Lower leg skin (tissue), 4 donors: ENCODE data around the gene SCAPER. TPM values are rescaled to one million over a fixed set of nuclear protein-coding genes. Genes with fewer than 3 reads are reported as not detected.
"Not testable (repeated sequence)": the region's sequence is repeated elsewhere in the genome, so short reads cannot be mapped to it uniquely, and the experiment has no call there.

Experiments used
- DNase-seq, 2 donors: peaks; one replicate each; pipeline ENCODE4 v3.0.0-alpha.2; 2019; ENCODE audit warnings: low spot score in 2 of 2
- H3K4me3 ChIP-seq: fragments of 200-600 bp; sonication (generic); 2 replicates; pipeline ENCODE4 v1.5.1; 2017; ENCODE audit warnings: mild to moderate bottlenecking, low read depth; ENCODE audit not compliant: poor library complexity, severe bottlenecking
- CTCF ChIP-seq, 3 donors: fragments of 450-650 bp; IDR thresholded peaks; one replicate each; pipeline ENCODE4 v1.5.1; 2016; ENCODE audit warnings: antibody characterized with exemption in 3 of 3, mild to moderate bottlenecking in 3 of 3, moderate library complexity in 2 of 3
- POLR2A ChIP-seq, 2 donors: fragments of 450-650 bp; IDR thresholded peaks; one replicate each; pipeline ENCODE4 v1.6.1; 2016 to 2017; ENCODE audit warnings: antibody characterized with exemption in 2 of 2, mild to moderate bottlenecking in 1 of 2, moderate library complexity in 1 of 2
- WGBS, 2 donors: methylation state at CpG; one replicate each; pipeline ENCODE4 v1.1.5; 2018; 5-methylcytosine and 5-hydroxymethylcytosine counted together
- intact Hi-C: fragments of 100-400 bp; cut with DNase I; formaldehyde crosslinking; loops from one replicate; pipeline ENCODE4 v1.15.0; 2023; ENCODE audit warnings: low total_unique reads
- total RNA-seq, 4 donors: library from RNA; depleted of rRNA; stranded (reverse); fragments of >200 nt; gene quantifications; one replicate each; pipeline ENCODE4 v1.1.0, GENCODE V29; 2016

SCAPER gene
- total RNA-seq, 4 donors from 2014 or later = 23.8 to 63.2 (median 32.9) TPM

DNA sequence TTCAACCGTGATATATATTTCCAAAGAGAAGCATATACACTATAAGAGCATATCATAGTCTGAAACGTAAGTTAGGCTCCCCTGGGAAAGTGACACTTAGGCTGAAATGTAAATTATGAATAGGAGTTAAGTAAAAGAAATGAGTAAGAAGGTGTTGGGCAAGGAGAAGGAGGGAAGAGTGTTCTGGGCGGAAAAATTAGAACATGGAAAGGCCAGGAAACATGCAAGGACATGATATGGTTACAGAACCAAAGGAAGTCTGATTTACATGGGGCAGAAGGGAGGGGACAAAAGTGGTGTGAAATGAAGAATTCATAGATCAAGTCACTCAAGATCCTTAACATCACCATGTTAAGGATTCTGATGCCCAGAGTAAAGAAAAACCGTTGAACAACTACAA, 75.2 kb downstream of the SCAPER start:
- TF ChIP-seq CTCF (IDR thresholded peaks at IDR 0.05) (no peak), POLR2A (IDR thresholded peaks at IDR 0.05) (no peak)
- intact Hi-C loops = no loop called here
- no peak for DNase-seq
- H3K4me3 ChIP-seq = no peak overlapping the region
- 81 to 85% methylated on average over 4 of the region's 4 CpGs for WGBS, 2 donors

- TF ChIP-seq CTCF (IDR thresholded peaks at IDR 0.05) (no peak), POLR2A (IDR thresholded peaks at IDR 0.05) (no peak)
- intact Hi-C loops = no loop called here
- DNase-seq = no peak
- H3K4me3 ChIP-seq = no peak overlapping the region
- 84 to 97% methylated on average over 4 of the region's 4 CpGs for WGBS, 2 donors
Observed at GRCh38 chr15:76823890-76824289, 81.2 kb downstream of the SCAPER start.

DNA sequence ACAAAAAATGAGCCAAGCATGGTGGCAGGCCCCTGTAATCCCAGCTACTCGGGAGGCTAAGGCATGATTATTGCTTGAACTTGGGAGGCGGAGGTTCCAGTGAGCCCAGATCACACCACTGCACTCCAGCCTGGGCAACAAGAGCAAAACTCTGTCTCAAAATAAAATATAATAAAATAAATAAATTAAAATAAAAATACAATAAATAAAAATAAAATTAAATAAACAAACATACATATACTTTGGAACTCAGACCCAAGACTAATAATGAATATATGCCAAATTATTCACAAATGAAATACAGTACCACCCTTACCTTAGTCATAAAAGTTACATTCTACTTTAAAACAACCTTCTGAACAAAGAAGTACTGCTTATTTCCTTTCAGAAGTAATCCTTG, 81.8 kb downstream of the SCAPER start:
- DNase-seq = no peak
- intact Hi-C loops = no loop called here
- H3K4me3 ChIP-seq = no peak overlapping the region
- TF ChIP-seq CTCF (IDR thresholded peaks at IDR 0.05) = no peak
- no peak for TF ChIP-seq POLR2A (IDR thresholded peaks at IDR 0.05)
- 98 to 100% methylated on average over 2 of the region's 2 CpGs for WGBS, 2 donors

DNA sequence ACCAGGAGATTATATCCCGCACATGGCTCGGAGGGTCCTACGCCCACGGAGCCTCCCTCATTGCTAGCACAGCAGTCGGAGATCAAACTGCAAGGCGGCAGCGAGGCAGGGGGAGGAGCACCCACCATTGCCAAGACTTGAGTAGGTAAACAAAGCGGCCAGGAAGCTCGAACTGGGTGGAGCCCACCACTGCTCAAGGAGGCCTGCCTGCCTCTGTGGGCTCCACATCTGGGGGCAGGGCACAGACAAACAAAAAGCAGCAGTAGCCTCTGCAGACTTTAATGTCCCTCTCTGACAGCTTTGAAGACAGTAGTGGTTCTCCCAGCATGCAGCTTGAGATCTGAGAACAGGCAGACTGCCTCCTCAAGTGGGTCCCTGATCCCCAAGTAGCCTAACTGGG, 86.2 kb downstream of the SCAPER start:
- H3K4me3 ChIP-seq, DNase-seq, intact Hi-C loops: not testable (repeated sequence)
- WGBS, 2 donors = 97 to 100% methylated on average over 9 of the region's 9 CpGs

DNA sequence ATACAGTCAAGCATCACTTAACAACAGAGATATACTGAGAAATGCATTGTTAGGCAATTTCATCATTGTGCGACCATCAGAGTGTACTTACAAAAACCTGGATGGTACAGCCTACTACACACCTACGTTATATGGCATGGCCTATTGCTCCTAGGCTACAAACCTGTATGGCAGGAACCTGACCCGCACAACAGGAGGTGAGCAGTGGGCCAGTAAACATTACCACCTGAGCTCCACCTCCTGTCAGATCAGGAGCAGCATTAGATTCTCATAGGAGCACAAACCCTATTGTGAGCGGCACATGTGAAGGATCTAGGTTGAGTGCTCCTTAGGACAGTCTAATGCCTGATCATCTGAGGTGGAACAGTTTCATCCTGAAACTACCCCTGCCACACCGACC, 89.7 kb downstream of the SCAPER start:
- no peak for DNase-seq
- TF ChIP-seq CTCF (IDR thresholded peaks at IDR 0.05) (no peak), POLR2A (IDR thresholded peaks at IDR 0.05) (no peak)
- H3K4me3 ChIP-seq = no peak overlapping the region
- WGBS, 2 donors = 81 to 84% methylated on average over 5 of the region's 5 CpGs
- intact Hi-C loops = no loop called here

GRCh38 chr15:76812381-76812780, 92.8 kb downstream of the SCAPER start:
- TF ChIP-seq CTCF (IDR thresholded peaks at IDR 0.05) (no peak), POLR2A (IDR thresholded peaks at IDR 0.05) (no peak)
- no peak overlapping the region for H3K4me3 ChIP-seq
- intact Hi-C loops = no loop called here
- no peak for DNase-seq
- 92 to 94% methylated on average over 4 of the region's 4 CpGs for WGBS, 2 donors
